Activated CD8-positive, alpha-beta T cell treated with anti-CD3 and anti-CD28 coated beads for 36 hours (primary cell): ENCODE measurements around the gene PHF2. TPM values are rescaled to one million over a fixed set of nuclear protein-coding genes. Genes with fewer than 3 reads are reported as not detected.

Source experiments
- ATAC-seq: fragments of 200-7000 bp; cut with Tn5 transposase; one replicate; pipeline ENCODE4 v1.10.0; 2021; ENCODE audit warnings: mild to moderate bottlenecking, moderate library complexity
- CTCF ChIA-PET: fragments of 350-600 bp; sonication (Branson Sonifier 250); formaldehyde crosslinking; loops from one replicate; lab custom pipeline; 2021; ENCODE audit warnings: antibody characterized with exemption; lab: Charles Lee
- POLR2A ChIA-PET: fragments of 350-600 bp; sonication (Branson Sonifier 250); formaldehyde crosslinking; loops from one replicate; lab custom pipeline; 2021; ENCODE audit warnings: antibody characterized with exemption; lab: Charles Lee
- DNase-seq: peaks from one replicate; pipeline ENCODE4 v3.0.0-alpha.2; 2020
- H3K27ac Mint-ChIP-seq: one replicate; pipeline ENCODE4 v1.8.0; 2021; ENCODE audit warnings: mild to moderate bottlenecking, mixed read lengths
- H3K27me3 Mint-ChIP-seq: one replicate; pipeline ENCODE4 v1.8.0; 2021; ENCODE audit warnings: mixed read lengths
- H3K36me3 Mint-ChIP-seq: one replicate; pipeline ENCODE4 v1.8.0; 2021; ENCODE audit warnings: low read depth, mixed read lengths
- H3K4me1 Mint-ChIP-seq: one replicate; pipeline ENCODE4 v1.8.0; 2021; ENCODE audit warnings: low read depth, mixed read lengths
- H3K4me3 Mint-ChIP-seq: one replicate; pipeline ENCODE4 v1.8.0; 2021; ENCODE audit warnings: mild to moderate bottlenecking, moderate library complexity, mixed read lengths
- H3K9me3 Mint-ChIP-seq: one replicate; pipeline ENCODE4 v1.8.0; 2021; ENCODE audit warnings: mixed read lengths
- CTCF ChIP-seq: fragments of 200-600 bp; IDR thresholded peaks from one replicate; pipeline ENCODE4 v1.8.0; 2022; ENCODE audit warnings: antibody characterized with exemption, mild to moderate bottlenecking
- intact Hi-C: fragments of 100-400 bp; cut with micrococcal nuclease; formaldehyde crosslinking; loops from one replicate; pipeline ENCODE4 v1.10.0; 2022
- total RNA-seq, 2 experiments: library from RNA; stranded (reverse); gene quantifications; one replicate each; pipeline ENCODE4 v1.2.3, GENCODE V29; 2021

Gene PHF2
- total RNA-seq, 2 experiments from 2014 or later = 12.9 to 13.1 TPM

- Mint-ChIP-seq H3K9me3 (no peaks in the 10 kb centered on the region), H3K4me3 (peak overlapping the region; percentile 89), H3K27ac (peak overlapping the region; percentile 96), H3K36me3 (peaks cover 23% of the 10 kb centered on the region), H3K4me1 (peaks cover 22% of the 10 kb centered on the region), H3K27me3 (no peaks in the 10 kb centered on the region)
- intact Hi-C loops = loop anchor here (10.0 kb wide), 1 partner anchor 112 kb away; the partner anchor contains the start of genes FAM120A and FAM120AOS
- POLR2A ChIA-PET = interaction anchor here (1.1 to 2.4 kb wide), 7 partner anchors 9 to 121 kb away, joined by 3 to 10 read pairs (median 6); partner anchors contain the start of genes FAM120AOS and PHF2
- DNase-seq (peak; percentile 98), ATAC-seq (peak; percentile 99)
- TF ChIP-seq CTCF = peak; percentile 86
- CTCF ChIA-PET = interaction anchor here (0.6 to 4.0 kb wide), 38 partner anchors 8 to 563 kb away, joined by 3 to 58 read pairs (median 4); partner anchors contain the start of gene FAM120AOS
These were observed 9.7 kb upstream of the PHF2 start for GRCh38 chr9:93566408-93567270.

GRCh38 chr9:93567271-93567959 is 9.0 kb upstream of the PHF2 start:
- TF ChIP-seq CTCF = no peak
- Mint-ChIP-seq H3K27me3 (no peaks in the 10 kb centered on the region), H3K4me1 (peaks cover 22% of the 10 kb centered on the region), H3K9me3 (no peaks in the 10 kb centered on the region), H3K27ac (peak overlapping the region; percentile 96), H3K36me3 (peaks cover 18% of the 10 kb centered on the region), H3K4me3 (peak overlapping the region; percentile 89)
- no peak for DNase-seq
- intact Hi-C loops = loop anchor here (10.0 kb wide), 1 partner anchor 113 kb away; the partner anchor contains the start of genes FAM120A and FAM120AOS
- POLR2A ChIA-PET = interaction anchor here (1.3 to 2.4 kb wide), 4 partner anchors 8 to 114 kb away, joined by 4 to 10 read pairs (median 6); partner anchors contain the start of genes FAM120AOS and PHF2
- CTCF ChIA-PET = interaction anchor here (0.9 to 4.0 kb wide), 7 partner anchors 8 to 290 kb away, joined by 3 to 58 read pairs (median 9); no protein-coding TSS in a partner anchor
- no peak for ATAC-seq

GRCh38 chr9:93568169-93568568 is 8.2 kb upstream of the PHF2 start:
- no peaks in the 10 kb centered on the region for H3K9me3 Mint-ChIP-seq
- CTCF ChIA-PET = no interaction called here
- DNase-seq (no peak), ATAC-seq (no peak)
- TF ChIP-seq CTCF = no peak
- H3K27me3 Mint-ChIP-seq = no peaks in the 10 kb centered on the region
- peaks cover 22% of the 10 kb centered on the region for H3K4me1 Mint-ChIP-seq
- intact Hi-C loops = loop anchor here (10.0 kb wide), 1 partner anchor 113 kb away; the partner anchor contains the start of genes FAM120A and FAM120AOS
- H3K4me3 Mint-ChIP-seq = no peak overlapping the region
- peaks cover 13% of the 10 kb centered on the region for H3K36me3 Mint-ChIP-seq
- POLR2A ChIA-PET = no interaction called here
- H3K27ac Mint-ChIP-seq = no peak overlapping the region

GRCh38 chr9:93569621-93570174 is 6.7 kb upstream of the PHF2 start:
- CTCF ChIA-PET = no interaction called here
- Mint-ChIP-seq H3K4me3 (no peak overlapping the region), H3K27me3 (no peaks in the 10 kb centered on the region), H3K36me3 (peaks cover 3% of the 10 kb centered on the region), H3K27ac (no peak overlapping the region), H3K9me3 (no peaks in the 10 kb centered on the region), H3K4me1 (peaks cover 19% of the 10 kb centered on the region)
- POLR2A ChIA-PET = no interaction called here
- ATAC-seq (no peak), DNase-seq (no peak)
- intact Hi-C loops = loop anchor here (10.0 kb wide), 1 partner anchor 115 kb away; the partner anchor contains the start of genes FAM120A and FAM120AOS
- TF ChIP-seq CTCF = no peak
